Measurements from ENCODE around the gene CHCHD6.

CHCHD6 gene

DNA sequence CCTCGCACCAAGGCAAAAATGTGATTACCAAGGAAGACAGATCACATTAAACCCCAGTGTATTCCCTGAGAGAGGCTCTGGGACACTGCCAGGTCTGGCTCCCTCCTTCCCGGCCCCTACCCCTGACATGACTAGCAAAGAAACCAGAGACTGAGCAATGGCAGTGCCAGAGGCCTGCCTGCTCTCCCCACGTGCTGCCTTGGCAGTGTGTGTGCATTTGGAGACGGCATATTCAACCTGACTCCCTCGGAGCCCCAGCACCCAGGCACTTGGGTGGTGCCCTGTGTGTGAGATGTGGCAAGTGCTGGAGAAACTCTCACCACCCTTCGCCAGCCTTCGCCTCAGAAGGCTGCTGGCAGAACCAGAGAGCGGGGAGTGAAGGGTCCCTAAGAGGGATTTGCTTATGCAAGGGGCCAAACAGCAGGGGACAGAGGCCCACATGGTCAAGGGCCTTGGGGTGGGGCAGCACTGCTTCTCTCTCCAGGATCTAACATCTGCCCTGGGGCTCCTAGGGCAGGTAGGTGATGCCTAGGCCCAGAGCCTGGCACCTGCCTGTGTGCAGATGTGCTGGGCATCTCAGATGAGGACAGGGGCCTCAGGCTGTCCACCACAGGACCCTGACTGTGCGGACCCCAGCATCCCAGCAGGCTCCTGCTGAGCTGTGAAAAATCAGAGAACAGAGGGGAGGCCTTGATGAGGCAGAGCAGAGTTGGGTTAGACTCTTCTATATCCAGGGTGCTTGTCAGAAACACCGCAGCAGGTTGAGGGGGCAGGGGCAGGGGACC, 255.3 kb downstream of the CHCHD6 start:
- Mint-ChIP-seq H3K4me1 (peaks cover 24 to 46% of the 10 kb centered on the region in 2 donors), H3K27me3 (peaks cover 0 to 2% of the 10 kb centered on the region in 2 donors), H3K36me3 (peaks cover 8 to 39% of the 10 kb centered on the region in 2 donors), H3K4me3 (no peak overlapping the region), H3K9me3 (no peaks in the 10 kb centered on the region), H3K27ac (peak overlapping the region; percentile 56)
- no peak for ATAC-seq (replicated peaks)
- DNase-seq, result no peak

- Mint-ChIP-seq H3K9me3 (no peaks in the 10 kb centered on the region), H3K27me3 (peaks cover 0 to 9% of the 10 kb centered on the region in 2 donors), H3K36me3 (peaks cover 8 to 42% of the 10 kb centered on the region in 2 donors), H3K4me3 (peak overlapping the region in 1 of 2 donors; percentile 11), H3K27ac (no peak overlapping the region), H3K4me1 (peaks cover 21 to 44% of the 10 kb centered on the region in 2 donors)
- ATAC-seq (replicated peaks) (no peak), DNase-seq (no peak)
Measured at GRCh38 chr3:126959921-126960603, 256.0 kb downstream of the CHCHD6 start.

DNA sequence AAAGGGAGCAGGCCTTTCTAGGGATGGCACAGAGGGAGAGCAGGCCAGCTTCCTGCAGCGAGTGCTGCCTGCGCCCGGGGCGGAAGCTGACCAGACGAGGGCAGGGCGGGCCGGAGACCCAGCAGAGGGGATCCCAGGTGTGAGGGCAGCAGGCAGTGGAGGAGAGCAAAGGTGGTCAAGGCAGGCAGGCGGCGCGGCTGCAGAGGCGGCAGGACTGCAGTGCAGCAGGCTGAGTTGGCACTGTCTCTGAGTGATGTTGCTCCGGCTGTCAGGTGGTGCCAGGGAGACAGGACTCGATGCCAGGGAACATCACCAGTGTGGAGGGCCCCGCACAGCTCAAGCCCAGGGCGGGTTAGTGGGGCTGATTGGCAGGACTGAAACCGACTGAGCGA, 256.6 kb downstream of the CHCHD6 start:
- H3K9me3 Mint-ChIP-seq, result no peaks in the 10 kb centered on the region
- H3K4me3 Mint-ChIP-seq, result peak overlapping the region in 1 of 2 donors; percentile 11
- peaks cover 0 to 10% of the 10 kb centered on the region in 2 donors for H3K27me3 Mint-ChIP-seq
- H3K36me3 Mint-ChIP-seq, result peaks cover 8 to 42% of the 10 kb centered on the region in 2 donors
- peaks cover 19 to 41% of the 10 kb centered on the region in 2 donors for H3K4me1 Mint-ChIP-seq
- no peak for DNase-seq
- peak in 1 of 2 donors; percentile 26 for ATAC-seq (replicated peaks)
- no peak overlapping the region for H3K27ac Mint-ChIP-seq

DNA sequence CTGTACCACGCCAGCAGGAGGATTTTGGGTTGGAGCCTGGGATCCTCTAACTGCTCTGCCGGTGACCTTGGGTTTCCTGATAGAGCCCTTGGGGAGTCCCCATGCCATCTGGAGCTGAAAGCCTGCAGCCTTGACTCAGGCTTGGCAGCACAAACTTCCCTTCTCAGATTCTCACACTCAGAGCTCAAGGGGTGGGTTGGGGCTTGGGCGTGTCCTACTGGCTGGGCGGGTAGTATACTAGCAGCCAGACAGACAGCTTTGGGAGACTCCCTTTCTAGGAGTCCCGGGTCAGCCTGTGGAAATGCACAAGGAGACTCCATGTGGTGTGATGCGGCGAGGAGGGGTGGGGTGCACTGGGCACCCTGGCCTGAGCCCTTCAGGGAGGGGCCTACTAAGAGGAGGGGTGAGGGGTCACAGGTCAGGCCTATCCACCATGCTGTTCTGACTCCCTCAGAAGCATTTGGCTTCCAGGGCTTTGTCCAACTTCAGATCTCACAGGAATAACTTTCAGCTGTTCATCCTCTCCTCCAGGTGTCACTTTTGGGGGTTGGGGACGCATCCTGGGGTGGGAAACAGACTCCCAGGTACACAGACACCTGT, 257.3 kb downstream of the CHCHD6 start:
- Mint-ChIP-seq H3K27me3 (peaks cover 0 to 10% of the 10 kb centered on the region in 2 donors), H3K9me3 (no peaks in the 10 kb centered on the region), H3K4me1 (peaks cover 19 to 36% of the 10 kb centered on the region in 2 donors), H3K27ac (no peak overlapping the region), H3K36me3 (peaks cover 7 to 42% of the 10 kb centered on the region in 2 donors), H3K4me3 (no peak overlapping the region)
- ATAC-seq (replicated peaks) (peak; percentile 75 to 94), DNase-seq (peak; percentile 50)

- Mint-ChIP-seq H3K27me3 (peaks cover 5 to 10% of the 10 kb centered on the region in 2 donors), H3K36me3 (peaks cover 6 to 42% of the 10 kb centered on the region in 2 donors), H3K9me3 (no peaks in the 10 kb centered on the region), H3K4me3 (no peak overlapping the region), H3K4me1 (peaks cover 19 to 34% of the 10 kb centered on the region in 2 donors), H3K27ac (no peak overlapping the region)
- ATAC-seq (replicated peaks) (no peak), DNase-seq (no peak)
Measured at GRCh38 chr3:126961791-126962461, 257.9 kb downstream of the CHCHD6 start.

- peaks cover 11 to 13% of the 10 kb centered on the region in 2 donors for H3K27me3 Mint-ChIP-seq
- H3K9me3 Mint-ChIP-seq, result no peaks in the 10 kb centered on the region
- no peak for ATAC-seq (replicated peaks)
- no peak overlapping the region for H3K4me3 Mint-ChIP-seq
- peaks cover 19 to 32% of the 10 kb centered on the region in 2 donors for H3K4me1 Mint-ChIP-seq
- no peak overlapping the region for H3K27ac Mint-ChIP-seq
- DNase-seq, result no peak
- peaks cover 6 to 42% of the 10 kb centered on the region in 2 donors for H3K36me3 Mint-ChIP-seq
Measured at GRCh38 chr3:126962756-126963155, 258.7 kb downstream of the CHCHD6 start.

GRCh38 chr3:126963261-126964190, 259.5 kb downstream of the CHCHD6 start:
- Mint-ChIP-seq H3K36me3 (peaks cover 6 to 38% of the 10 kb centered on the region in 2 donors), H3K4me1 (peaks cover 19 to 34% of the 10 kb centered on the region in 2 donors), H3K27ac (peak overlapping the region; percentile 37), H3K9me3 (no peaks in the 10 kb centered on the region), H3K4me3 (no peak overlapping the region), H3K27me3 (peaks cover 11 to 13% of the 10 kb centered on the region in 2 donors)
- ATAC-seq (replicated peaks), result no peak
- no peak for DNase-seq

DNA sequence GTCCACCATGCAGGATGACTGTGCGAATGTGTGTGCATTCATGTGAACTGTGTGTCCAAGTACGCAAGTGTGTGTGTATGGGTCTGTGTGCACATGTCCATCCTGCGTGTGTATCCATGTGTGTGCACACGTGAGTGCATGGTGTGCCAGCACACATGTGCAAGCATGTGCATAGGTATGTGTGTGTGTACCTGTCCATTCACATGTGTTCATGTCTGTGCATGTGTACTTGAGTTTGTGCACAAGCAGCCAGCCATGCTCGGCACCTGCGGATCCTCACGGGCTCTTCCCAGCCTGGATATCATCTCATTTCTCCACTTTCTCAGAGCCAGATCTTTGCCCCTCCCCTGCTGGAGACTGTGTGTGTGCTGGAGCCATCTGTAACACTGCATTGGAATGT, 260.2 kb downstream of the CHCHD6 start:
- Mint-ChIP-seq H3K9me3 (no peaks in the 10 kb centered on the region), H3K4me1 (peaks cover 23 to 31% of the 10 kb centered on the region in 2 donors), H3K27me3 (peaks cover 14 to 16% of the 10 kb centered on the region in 2 donors), H3K4me3 (no peak overlapping the region), H3K36me3 (peaks cover 6 to 32% of the 10 kb centered on the region in 2 donors), H3K27ac (no peak overlapping the region)
- ATAC-seq (replicated peaks), result no peak
- DNase-seq, result no peak

DNA sequence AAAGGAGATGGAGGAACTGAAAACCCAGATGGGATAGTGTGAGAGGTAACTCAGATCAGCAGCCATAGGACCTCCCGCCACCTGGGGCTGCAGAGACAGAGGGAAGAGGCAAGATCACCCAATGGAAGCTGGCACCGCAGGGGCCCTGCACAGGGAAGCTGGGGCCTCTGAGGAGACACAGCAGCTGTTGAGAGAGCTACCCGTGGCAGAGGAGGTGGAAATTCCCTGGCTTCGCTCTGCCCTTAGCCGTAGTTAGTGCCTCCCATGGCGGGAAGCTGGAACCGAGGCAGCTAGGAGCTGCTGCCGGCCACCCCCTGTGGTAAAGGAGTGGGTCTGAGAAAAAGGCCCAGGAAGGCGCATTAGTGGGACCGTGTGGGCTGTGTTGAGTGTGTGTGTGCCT, 260.9 kb downstream of the CHCHD6 start:
- DNase-seq, result no peak
- peaks cover 27 to 31% of the 10 kb centered on the region in 2 donors for H3K4me1 Mint-ChIP-seq
- peaks cover 6 to 26% of the 10 kb centered on the region in 2 donors for H3K36me3 Mint-ChIP-seq
- H3K27ac Mint-ChIP-seq, result no peak overlapping the region
- no peak for ATAC-seq (replicated peaks)
- peaks cover 16 to 20% of the 10 kb centered on the region in 2 donors for H3K27me3 Mint-ChIP-seq
- no peaks in the 10 kb centered on the region for H3K9me3 Mint-ChIP-seq
- no peak overlapping the region for H3K4me3 Mint-ChIP-seq

- no peaks in the 10 kb centered on the region for H3K9me3 Mint-ChIP-seq
- H3K27ac Mint-ChIP-seq, result no peak overlapping the region
- H3K4me3 Mint-ChIP-seq, result no peak overlapping the region
- DNase-seq (no peak), ATAC-seq (replicated peaks) (no peak)
- H3K4me1 Mint-ChIP-seq, result peaks cover 22 to 28% of the 10 kb centered on the region in 2 donors
- H3K36me3 Mint-ChIP-seq, result peaks cover 2 to 20% of the 10 kb centered on the region in 2 donors
- peaks cover 20 to 23% of the 10 kb centered on the region in 2 donors for H3K27me3 Mint-ChIP-seq
Measured at GRCh38 chr3:126965526-126966080, 261.6 kb downstream of the CHCHD6 start.

- Mint-ChIP-seq H3K9me3 (no peaks in the 10 kb centered on the region), H3K27me3 (peaks cover 22 to 24% of the 10 kb centered on the region in 2 donors), H3K4me3 (no peak overlapping the region), H3K27ac (no peak overlapping the region), H3K36me3 (peaks cover 2 to 15% of the 10 kb centered on the region in 2 donors), H3K4me1 (peaks cover 19 to 24% of the 10 kb centered on the region in 2 donors)
- DNase-seq, result no peak
- ATAC-seq (replicated peaks), result no peak
Measured at GRCh38 chr3:126967386-126967785, 263.3 kb downstream of the CHCHD6 start.

- Mint-ChIP-seq H3K4me3 (no peak overlapping the region), H3K27me3 (peaks cover 24 to 28% of the 10 kb centered on the region in 2 donors), H3K9me3 (peaks cover 0 to 3% of the 10 kb centered on the region in 2 donors), H3K36me3 (peaks cover 6% of the 10 kb centered on the region in 2 donors), H3K27ac (peak overlapping the region; percentile 33), H3K4me1 (peaks cover 19 to 23% of the 10 kb centered on the region in 2 donors)
- DNase-seq, result no peak
- no peak for ATAC-seq (replicated peaks)
Measured at GRCh38 chr3:126968391-126969390, 264.7 kb downstream of the CHCHD6 start.

All from stimulated activated naive B cell treated with anti-CD40 and anti-IgM and Interleukin-4, amounts not matched to agents 10 μg/mL and 1 μg/mL and 100 μg/mL, for 72 hours (primary cell).